Type B pancreatic cell (in vitro differentiated cells): Measurements from ENCODE around the gene GPRIN1. TPM values are rescaled to one million over a fixed set of nuclear protein-coding genes. Genes with fewer than 3 reads are reported as not detected.
A peak's percentile ranks its signal among the peaks of the same experiment; 100 is the strongest.

Experiments
- DNase-seq: peaks from one replicate; pipeline ENCODE4 v3.0.0; 2021; ENCODE audit warnings: mixed read lengths; ENCODE audit not compliant: unreplicated experiment; ENCODE audit errors: extremely low spot score
- H3K27ac Mint-ChIP-seq: 2 replicates; pipeline ENCODE4 v1.8.0; 2021; ENCODE audit warnings: mild to moderate bottlenecking, mixed read lengths
- H3K27me3 Mint-ChIP-seq: 2 replicates; pipeline ENCODE4 v1.8.0; 2021; ENCODE audit warnings: mixed read lengths
- H3K36me3 Mint-ChIP-seq: 2 replicates; pipeline ENCODE4 v1.8.0; 2021; ENCODE audit warnings: mixed read lengths
- H3K4me1 Mint-ChIP-seq: one replicate; pipeline ENCODE4 v1.8.0; 2021; ENCODE audit warnings: mixed read lengths; ENCODE audit not compliant: unreplicated experiment
- H3K4me3 Mint-ChIP-seq: 2 replicates; pipeline ENCODE4 v1.8.0; 2021; ENCODE audit warnings: mild to moderate bottlenecking, mixed read lengths
- H3K9me3 Mint-ChIP-seq: 2 replicates; pipeline ENCODE4 v1.8.0; 2021; ENCODE audit warnings: mixed read lengths
- total RNA-seq: library from RNA; stranded (reverse); gene quantifications from 2 replicates; pipeline ENCODE4 v1.2.1, GENCODE V29; 2021; ENCODE audit warnings: low replicate concordance
- TF ChIP-seq, protein P1 (sequence below): fragments of 200-600 bp; sonication (generic); conservative IDR thresholded peaks from 2 replicates; pipeline ENCODE4 v1.5.0; 2021; ENCODE audit warnings: antibody characterized with exemption, mild to moderate bottlenecking

GPRIN1 gene
- total RNA-seq, 1 donor from 2014 or later, result 6.0 TPM

GRCh38 chr5:176612008-176612407, 2.1 kb upstream of the GPRIN1 start:
- no peaks in the 10 kb centered on the region for H3K36me3 Mint-ChIP-seq
- H3K27me3 Mint-ChIP-seq, result peaks cover 65% of the 10 kb centered on the region
- H3K27ac Mint-ChIP-seq, result no peak overlapping the region
- TF ChIP-seq, protein P1, sequence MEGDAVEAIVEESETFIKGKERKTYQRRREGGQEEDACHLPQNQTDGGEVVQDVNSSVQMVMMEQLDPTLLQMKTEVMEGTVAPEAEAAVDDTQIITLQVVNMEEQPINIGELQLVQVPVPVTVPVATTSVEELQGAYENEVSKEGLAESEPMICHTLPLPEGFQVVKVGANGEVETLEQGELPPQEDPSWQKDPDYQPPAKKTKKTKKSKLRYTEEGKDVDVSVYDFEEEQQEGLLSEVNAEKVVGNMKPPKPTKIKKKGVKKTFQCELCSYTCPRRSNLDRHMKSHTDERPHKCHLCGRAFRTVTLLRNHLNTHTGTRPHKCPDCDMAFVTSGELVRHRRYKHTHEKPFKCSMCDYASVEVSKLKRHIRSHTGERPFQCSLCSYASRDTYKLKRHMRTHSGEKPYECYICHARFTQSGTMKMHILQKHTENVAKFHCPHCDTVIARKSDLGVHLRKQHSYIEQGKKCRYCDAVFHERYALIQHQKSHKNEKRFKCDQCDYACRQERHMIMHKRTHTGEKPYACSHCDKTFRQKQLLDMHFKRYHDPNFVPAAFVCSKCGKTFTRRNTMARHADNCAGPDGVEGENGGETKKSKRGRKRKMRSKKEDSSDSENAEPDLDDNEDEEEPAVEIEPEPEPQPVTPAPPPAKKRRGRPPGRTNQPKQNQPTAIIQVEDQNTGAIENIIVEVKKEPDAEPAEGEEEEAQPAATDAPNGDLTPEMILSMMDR, result no peak
- DNase-seq, result no peak
- H3K4me3 Mint-ChIP-seq, result peak overlapping the region; percentile 35
- peaks cover 7% of the 10 kb centered on the region for H3K4me1 Mint-ChIP-seq
- no peaks in the 10 kb centered on the region for H3K9me3 Mint-ChIP-seq

GRCh38 chr5:176611435-176611834, 1.5 kb upstream of the GPRIN1 start:
- H3K27ac Mint-ChIP-seq, result no peak overlapping the region
- no peaks in the 10 kb centered on the region for H3K36me3 Mint-ChIP-seq
- H3K4me1 Mint-ChIP-seq, result peaks cover 7% of the 10 kb centered on the region
- no peaks in the 10 kb centered on the region for H3K9me3 Mint-ChIP-seq
- H3K27me3 Mint-ChIP-seq, result peaks cover 59% of the 10 kb centered on the region
- DNase-seq, result peak; percentile 83
- TF ChIP-seq, protein P1, result no peak
- peak overlapping the region; percentile 14 for H3K4me3 Mint-ChIP-seq

GRCh38 chr5:176610435-176610773, 448 bp upstream of the GPRIN1 start:
- Mint-ChIP-seq H3K36me3 (no peaks in the 10 kb centered on the region), H3K4me1 (peaks cover 7% of the 10 kb centered on the region), H3K9me3 (no peaks in the 10 kb centered on the region), H3K27me3 (peaks cover 49% of the 10 kb centered on the region), H3K4me3 (peak overlapping the region; percentile 77), H3K27ac (no peak overlapping the region)
- TF ChIP-seq, protein P1, result peak; percentile 7
- no peak for DNase-seq

DNA sequence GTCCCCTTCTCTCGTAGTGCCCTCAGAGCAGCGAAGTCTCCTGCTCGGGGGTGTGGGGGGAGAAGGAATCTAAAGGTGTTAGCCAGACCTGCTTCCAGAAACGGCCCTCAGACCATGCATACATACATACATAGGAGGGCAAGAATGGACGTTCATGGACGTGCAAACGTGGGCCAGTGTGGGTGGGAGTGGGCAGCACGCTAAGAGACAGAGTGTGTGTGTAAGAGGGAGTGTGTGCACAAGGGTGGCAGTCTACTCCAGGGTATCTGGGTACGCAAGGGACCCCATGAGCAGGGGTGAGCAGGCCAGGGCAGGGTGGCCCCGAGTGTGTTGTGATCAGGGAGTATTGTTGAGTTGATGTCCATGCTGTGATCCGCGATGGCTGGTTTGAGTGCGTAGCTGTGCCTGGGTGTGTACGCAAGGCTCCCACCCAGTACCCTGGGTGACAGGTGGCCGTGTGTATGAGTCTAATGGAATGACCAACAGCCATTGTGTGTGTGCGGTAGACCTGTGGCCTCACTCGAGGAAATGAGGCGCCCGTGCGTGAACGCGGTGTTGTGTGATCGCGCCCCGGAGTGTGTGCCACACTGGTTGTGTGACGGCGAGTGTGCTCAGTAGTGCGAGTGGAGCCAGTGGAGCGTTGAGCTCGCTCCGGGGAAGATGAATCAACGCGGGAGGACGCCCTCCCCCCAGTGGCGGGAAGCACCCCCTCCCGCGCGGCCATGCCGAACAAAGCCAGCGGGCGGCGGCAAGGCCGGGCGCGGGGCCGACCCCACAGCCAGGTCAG, 826 bp downstream of the GPRIN1 start:
- Mint-ChIP-seq H3K36me3 (no peaks in the 10 kb centered on the region), H3K4me1 (peaks cover 8% of the 10 kb centered on the region), H3K9me3 (no peaks in the 10 kb centered on the region), H3K4me3 (peak overlapping the region; percentile 93), H3K27ac (no peak overlapping the region), H3K27me3 (peaks cover 39% of the 10 kb centered on the region)
- DNase-seq, result no peak
- TF ChIP-seq, protein P1, result no peak

DNA sequence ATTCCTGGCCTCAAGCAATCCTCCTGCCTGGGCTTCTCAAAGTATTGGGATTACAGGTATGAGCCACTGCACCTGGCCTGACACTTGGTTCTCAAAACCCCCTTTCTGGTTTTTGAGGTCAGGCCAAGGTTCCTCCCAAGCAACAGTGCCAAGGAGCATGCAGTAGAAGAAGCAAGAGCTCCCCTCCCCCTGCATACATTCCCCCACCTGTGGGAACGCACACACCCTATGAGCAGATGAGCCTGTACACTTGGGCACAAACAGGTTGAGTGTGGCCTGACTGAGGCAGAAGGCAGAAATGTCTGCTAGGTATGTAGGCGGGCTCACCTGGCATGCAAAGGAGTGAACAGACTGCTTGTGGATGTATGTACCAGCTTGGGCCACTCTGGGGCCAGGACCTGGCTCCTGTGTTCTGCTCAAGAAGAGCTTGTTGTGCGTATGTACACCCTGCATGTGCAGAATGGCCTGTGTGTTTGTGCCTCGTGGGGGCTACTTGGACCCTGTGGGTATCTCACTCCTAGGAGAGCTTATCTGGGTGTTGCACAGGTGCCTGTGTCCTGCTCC, 1.7 kb downstream of the GPRIN1 start:
- Mint-ChIP-seq H3K36me3 (no peaks in the 10 kb centered on the region), H3K27ac (no peak overlapping the region), H3K4me3 (peak overlapping the region; percentile 93), H3K9me3 (no peaks in the 10 kb centered on the region), H3K27me3 (peaks cover 32% of the 10 kb centered on the region), H3K4me1 (peaks cover 16% of the 10 kb centered on the region)
- no peak for DNase-seq
- TF ChIP-seq, protein P1, result no peak
